Endometrium (tissue), 2 donors: ENCODE measurements around the gene LDLRAD2.

ENCODE experiments used
- FAIRE-seq: peaks from 2 replicates; lab custom pipeline; 2012; peaks lifted over from hg19 to GRCh38; lab: Jason Lieb, UNC
- donor health status: control.
- donor health status: control.

LDLRAD2 gene

GRCh38 chr1:21863981-21864380, 51.9 kb downstream of the LDLRAD2 start:
- FAIRE-seq = no peak

- no peak for FAIRE-seq
Observed at GRCh38 chr1:21864730-21865129, 52.7 kb downstream of the LDLRAD2 start.

GRCh38 chr1:21865609-21865942, 53.5 kb downstream of the LDLRAD2 start:
- FAIRE-seq = no peak

GRCh38 chr1:21865943-21866706, 54.1 kb downstream of the LDLRAD2 start:
- no peak for FAIRE-seq

- FAIRE-seq = no peak
Observed at GRCh38 chr1:21866707-21867043, 54.6 kb downstream of the LDLRAD2 start.

- FAIRE-seq = no peak
Observed at GRCh38 chr1:21867451-21867996, 55.5 kb downstream of the LDLRAD2 start.

GRCh38 chr1:21868482-21868881, 56.4 kb downstream of the LDLRAD2 start:
- FAIRE-seq = no peak

GRCh38 chr1:21868941-21869454, 56.9 kb downstream of the LDLRAD2 start:
- no peak for FAIRE-seq

GRCh38 chr1:21869620-21870121, 57.6 kb downstream of the LDLRAD2 start:
- no peak for FAIRE-seq

GRCh38 chr1:21870611-21871010, 58.5 kb downstream of the LDLRAD2 start:
- no peak for FAIRE-seq

GRCh38 chr1:21871943-21872342, 59.9 kb downstream of the LDLRAD2 start:
- FAIRE-seq = no peak

- no peak for FAIRE-seq
Observed at GRCh38 chr1:21872445-21873079, 60.5 kb downstream of the LDLRAD2 start.

- no peak for FAIRE-seq
Observed at GRCh38 chr1:21873174-21873573, 61.1 kb downstream of the LDLRAD2 start.

GRCh38 chr1:21873761-21874160, 61.7 kb downstream of the LDLRAD2 start:
- no peak for FAIRE-seq

GRCh38 chr1:21874328-21874727, 62.3 kb downstream of the LDLRAD2 start:
- no peak for FAIRE-seq
